Breast epithelium (tissue), 4 donors: ENCODE measurements around the gene DIS3L. TPM values are rescaled to one million over a fixed set of nuclear protein-coding genes. Genes with fewer than 3 reads are reported as not detected.
"Not testable (repeated sequence)": the region's sequence is repeated elsewhere in the genome, so short reads cannot be mapped to it uniquely, and the experiment has no call there.

Source experiments
- DNase-seq, 2 donors: peaks; one replicate each; pipeline ENCODE4 v3.0.0-alpha.2; 2019; ENCODE audit warnings: low spot score in 2 of 2
- H3K27ac ChIP-seq, 2 donors: fragments of 200-600 bp; sonication (generic) in 1 of 2; one replicate each; pipeline ENCODE4 v1.5.1; 2016 to 2019; ENCODE audit warnings: mild to moderate bottlenecking in 1 of 2
- H3K27me3 ChIP-seq, 2 donors: fragments of 200-600 bp; sonication (generic) in 1 of 2; one replicate each; pipeline versions ENCODE4 v1.5.1 to v1.6.0; 2017 to 2019; ENCODE audit warnings: control low read depth in 1 of 2, mild to moderate bottlenecking in 1 of 2
- H3K36me3 ChIP-seq: fragments of 200-600 bp; one replicate; pipeline ENCODE4 v1.5.1; 2019
- H3K4me1 ChIP-seq, 2 donors: fragments of 200-600 bp; sonication (generic); one replicate each; pipeline ENCODE4 v1.5.1; 2016 to 2019; ENCODE audit warnings: control low read depth in 1 of 2
- H3K4me3 ChIP-seq, 3 donors: fragments of 200-600 bp; sonication (generic); 1 replicate in 2 of 3; 2 replicates in 1 of 3; pipeline ENCODE4 v1.5.1; 2016 to 2019; ENCODE audit warnings: mild to moderate bottlenecking in 3 of 3, moderate library complexity in 2 of 3
- H3K9me3 ChIP-seq, 2 donors: fragments of 200-600 bp; sonication (generic) in 1 of 2; one replicate each; pipeline ENCODE4 v1.5.1; 2016 to 2019; ENCODE audit warnings: control low read depth in 1 of 2
- POLR2A ChIP-seq: fragments of 450-650 bp; IDR thresholded peaks from one replicate; pipeline ENCODE4 v1.6.1; 2016; ENCODE audit warnings: antibody characterized with exemption, mild to moderate bottlenecking, moderate library complexity
- POLR2AphosphoS5 ChIP-seq, 3 donors: sonication (generic); formaldehyde crosslinking; IDR thresholded peaks; one replicate each; pipeline ENCODE4 v1.6.1; 2017; ENCODE audit warnings: antibody characterized with exemption in 3 of 3
- intact Hi-C: fragments of 100-400 bp; cut with DNase I; formaldehyde crosslinking; loops from one replicate; pipeline ENCODE4 v1.15.1; 2023; ENCODE audit warnings: low total_unique reads
- total RNA-seq, 3 donors: library from RNA; depleted of rRNA; stranded (reverse); fragments of >200 nt; gene quantifications; one replicate each; pipeline ENCODE4 v1.1.0, GENCODE V29; 2016
- TF ChIP-seq, protein P1 (sequence below), 3 donors: fragments of 450-650 bp; IDR thresholded peaks; one replicate each; pipeline ENCODE4 v1.5.1; 2016 to 2017; ENCODE audit warnings: antibody characterized with exemption in 3 of 3, mild to moderate bottlenecking in 3 of 3, moderate library complexity in 3 of 3

The DIS3L gene
- total RNA-seq, 3 donors from 2014 or later = 37.0 to 46.4 (median 43.2) TPM

DNA sequence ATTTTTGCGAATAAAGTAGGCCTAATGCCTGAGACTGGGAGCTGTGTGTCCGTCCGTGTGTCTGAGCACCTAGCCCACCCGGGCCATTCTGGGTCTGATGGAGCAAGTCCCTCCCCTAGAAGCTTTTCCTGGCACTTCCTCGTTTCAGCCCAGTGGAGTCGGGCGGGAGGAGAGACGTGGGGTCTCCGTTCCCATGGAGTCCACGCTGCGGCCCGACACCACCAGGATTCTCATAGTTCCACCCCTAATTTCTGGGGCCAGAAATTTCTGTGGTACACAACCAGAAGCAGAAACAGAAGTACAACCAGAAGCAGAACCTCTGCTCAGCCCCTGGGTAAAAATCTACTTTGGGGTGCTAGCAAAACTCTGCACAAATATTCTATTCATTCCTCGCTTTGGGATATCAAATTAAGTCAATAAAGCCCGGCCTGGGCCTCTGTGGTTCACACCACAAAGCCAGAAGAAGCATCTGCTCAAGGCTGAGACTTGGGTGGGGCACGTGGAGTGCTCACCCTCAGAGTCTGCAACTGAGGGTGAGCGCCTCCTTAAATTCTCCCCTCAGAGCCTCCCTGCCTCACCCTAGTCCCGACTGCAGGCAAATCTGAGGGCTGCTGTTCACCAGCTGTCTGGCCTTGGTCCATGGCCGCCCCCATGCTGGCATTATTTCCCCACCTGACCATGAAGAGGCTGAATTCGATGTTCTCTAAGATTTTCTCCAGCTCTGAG is 38.3 kb upstream of the DIS3L start:
- TF ChIP-seq, protein P1, sequence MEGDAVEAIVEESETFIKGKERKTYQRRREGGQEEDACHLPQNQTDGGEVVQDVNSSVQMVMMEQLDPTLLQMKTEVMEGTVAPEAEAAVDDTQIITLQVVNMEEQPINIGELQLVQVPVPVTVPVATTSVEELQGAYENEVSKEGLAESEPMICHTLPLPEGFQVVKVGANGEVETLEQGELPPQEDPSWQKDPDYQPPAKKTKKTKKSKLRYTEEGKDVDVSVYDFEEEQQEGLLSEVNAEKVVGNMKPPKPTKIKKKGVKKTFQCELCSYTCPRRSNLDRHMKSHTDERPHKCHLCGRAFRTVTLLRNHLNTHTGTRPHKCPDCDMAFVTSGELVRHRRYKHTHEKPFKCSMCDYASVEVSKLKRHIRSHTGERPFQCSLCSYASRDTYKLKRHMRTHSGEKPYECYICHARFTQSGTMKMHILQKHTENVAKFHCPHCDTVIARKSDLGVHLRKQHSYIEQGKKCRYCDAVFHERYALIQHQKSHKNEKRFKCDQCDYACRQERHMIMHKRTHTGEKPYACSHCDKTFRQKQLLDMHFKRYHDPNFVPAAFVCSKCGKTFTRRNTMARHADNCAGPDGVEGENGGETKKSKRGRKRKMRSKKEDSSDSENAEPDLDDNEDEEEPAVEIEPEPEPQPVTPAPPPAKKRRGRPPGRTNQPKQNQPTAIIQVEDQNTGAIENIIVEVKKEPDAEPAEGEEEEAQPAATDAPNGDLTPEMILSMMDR (IDR thresholded peaks at IDR 0.05) = no peak
- TF ChIP-seq POLR2AphosphoS5 (IDR thresholded peaks at IDR 0.05) (no peak), POLR2A (no peak)
- H3K36me3 ChIP-seq = no peaks in the 10 kb centered on the region
- H3K4me3 ChIP-seq = no peak overlapping the region
- peaks cover 4 to 9% of the 10 kb centered on the region in 2 donors for H3K4me1 ChIP-seq
- peaks cover 5 to 45% of the 10 kb centered on the region in 2 donors for H3K27me3 ChIP-seq
- no peak overlapping the region for H3K27ac ChIP-seq
- no peaks in the 10 kb centered on the region for H3K9me3 ChIP-seq
- intact Hi-C loops = no loop called here
- DNase-seq = no peak

DNA sequence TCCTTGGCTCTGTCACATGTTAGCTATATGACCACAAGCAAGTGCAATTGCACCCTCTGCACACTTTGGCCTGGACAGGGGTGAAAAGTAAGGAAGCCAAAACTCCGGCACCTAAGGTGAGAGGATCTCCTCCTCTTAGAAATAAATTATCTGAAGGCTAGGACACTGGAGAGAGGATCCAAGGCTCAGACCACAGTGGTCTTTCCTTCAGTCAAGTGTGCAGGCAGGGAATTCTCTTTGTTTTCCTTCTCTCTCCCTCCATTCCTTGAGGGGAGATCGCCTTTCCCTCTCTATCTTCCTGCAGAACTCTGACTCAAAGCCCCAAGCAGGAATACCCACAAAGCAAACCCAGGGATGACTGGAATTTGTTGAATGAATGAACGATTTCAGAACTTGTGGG is 36.7 kb upstream of the DIS3L start:
- no peak overlapping the region for H3K27ac ChIP-seq
- intact Hi-C loops = no loop called here
- H3K27me3 ChIP-seq = peaks cover 5 to 40% of the 10 kb centered on the region in 2 donors
- no peaks in the 10 kb centered on the region for H3K9me3 ChIP-seq
- no peak overlapping the region for H3K4me3 ChIP-seq
- TF ChIP-seq POLR2AphosphoS5 (IDR thresholded peaks at IDR 0.05) (no peak), POLR2A (no peak)
- TF ChIP-seq, protein P1 (IDR thresholded peaks at IDR 0.05) = no peak
- DNase-seq = no peak
- H3K36me3 ChIP-seq = no peaks in the 10 kb centered on the region
- H3K4me1 ChIP-seq = peaks cover 4 to 9% of the 10 kb centered on the region in 2 donors

DNA sequence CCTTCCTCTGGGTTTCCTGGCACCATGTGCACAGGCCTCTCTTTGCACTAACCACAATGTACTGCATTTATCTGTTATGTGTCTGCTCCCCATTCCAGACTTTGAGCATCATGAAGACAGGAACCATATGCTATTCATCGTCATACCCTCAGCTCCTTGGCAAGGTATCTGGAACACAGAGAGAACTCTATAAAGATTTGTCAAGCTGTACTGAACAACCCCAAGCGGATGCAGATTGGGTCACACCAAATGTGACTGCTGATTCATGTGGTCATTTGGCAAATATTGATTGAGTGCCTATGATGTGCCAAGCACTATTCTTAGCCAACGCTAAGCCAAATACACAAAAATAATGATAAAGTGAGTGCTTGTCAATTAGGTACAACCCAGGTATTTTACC is 32.3 kb upstream of the DIS3L start:
- peaks cover 0 to 2% of the 10 kb centered on the region in 2 donors for H3K27me3 ChIP-seq
- TF ChIP-seq POLR2A (no peak), POLR2AphosphoS5 (IDR thresholded peaks at IDR 0.05) (no peak)
- TF ChIP-seq, protein P1 (IDR thresholded peaks at IDR 0.05) = no peak
- intact Hi-C loops = no loop called here

DNA sequence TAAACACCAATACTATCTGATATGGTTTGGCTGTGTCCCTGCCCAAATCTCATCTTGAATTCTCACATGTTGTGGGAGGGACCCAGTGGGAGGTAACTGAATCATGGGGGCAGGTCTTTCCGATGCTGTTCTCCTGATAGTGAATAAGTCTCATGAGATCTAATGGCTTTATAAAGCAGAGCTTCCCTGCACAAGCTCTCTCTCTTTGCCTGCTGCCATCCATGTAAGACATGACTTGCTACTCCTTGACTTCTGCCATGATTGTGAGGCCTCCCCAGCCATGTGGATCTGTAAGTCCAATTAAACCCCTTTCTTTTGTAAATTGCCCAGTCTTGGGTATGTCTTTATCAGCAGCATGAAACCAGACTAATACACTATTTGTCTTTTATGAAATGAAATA is 30.5 kb upstream of the DIS3L start:
- H3K27me3 ChIP-seq, intact Hi-C loops: not testable (repeated sequence)

More for the DNA sequence above, 32.3 kb upstream of the DIS3L start:
- no peak for DNase-seq
- no peaks in the 10 kb centered on the region for H3K9me3 ChIP-seq
- H3K36me3 ChIP-seq = no peaks in the 10 kb centered on the region
- H3K4me1 ChIP-seq = no peaks in the 10 kb centered on the region
- H3K27ac ChIP-seq = no peak overlapping the region
- no peak overlapping the region for H3K4me3 ChIP-seq

DNA sequence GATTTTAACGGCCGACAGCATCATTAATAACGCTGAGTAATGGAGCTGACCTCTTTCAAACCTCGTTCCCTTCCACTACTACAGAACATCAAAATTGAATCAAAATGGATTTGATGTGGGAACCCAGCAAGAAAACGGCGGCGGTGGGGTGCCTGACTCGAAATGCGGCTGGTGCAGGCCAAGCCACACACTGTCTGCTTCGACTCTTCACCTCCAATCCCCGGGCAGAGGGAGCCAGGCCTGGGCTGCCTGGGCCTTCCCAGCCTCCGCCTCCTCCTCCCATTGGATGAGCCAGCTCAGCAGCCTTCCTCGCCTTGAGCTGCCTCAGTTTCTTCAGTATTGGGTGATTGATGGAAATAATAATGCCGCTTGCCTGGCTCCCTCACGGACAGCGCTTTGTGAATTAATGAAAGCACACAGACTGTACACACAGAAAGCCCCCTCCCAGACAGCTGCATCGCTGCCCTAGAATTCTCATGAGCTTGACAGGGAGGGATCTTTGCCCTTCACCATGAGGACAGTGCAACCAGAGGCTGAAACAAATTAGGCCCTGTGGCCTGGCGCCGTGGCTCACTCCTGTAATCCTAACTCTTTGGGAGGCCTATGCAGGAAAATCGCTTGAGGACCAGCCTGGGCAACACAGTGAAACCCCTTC is 28.4 kb upstream of the DIS3L start:
- Histone ChIP-seq H3K36me3 (no peaks in the 10 kb centered on the region), H3K27ac (no peak overlapping the region), H3K9me3 (no peaks in the 10 kb centered on the region), H3K4me1 (no peaks in the 10 kb centered on the region), H3K27me3 (no peaks in the 10 kb centered on the region), H3K4me3 (no peak overlapping the region)
- no peak for DNase-seq
- intact Hi-C loops = no loop called here
- TF ChIP-seq, protein P1 (IDR thresholded peaks at IDR 0.05) = no peak
- TF ChIP-seq POLR2AphosphoS5 (IDR thresholded peaks at IDR 0.05) = no peak
- TF ChIP-seq POLR2A = no peak

More for the DNA sequence above, 30.5 kb upstream of the DIS3L start:
- H3K4me1 ChIP-seq, H3K4me3 ChIP-seq, H3K9me3 ChIP-seq, DNase-seq, H3K27ac ChIP-seq, H3K36me3 ChIP-seq: not testable (repeated sequence)
